Measurements from ENCODE around the gene AK1. TPM values are rescaled to one million over a fixed set of nuclear protein-coding genes. Genes with fewer than 3 reads are reported as not detected.

AK1 gene
- total and polyA plus RNA-seq, 2 of the 13 experiments (the other 11 are each of a cell fraction or from before 2014, with no cell fraction given): 19.1 to 32.8 TPM

DNA sequence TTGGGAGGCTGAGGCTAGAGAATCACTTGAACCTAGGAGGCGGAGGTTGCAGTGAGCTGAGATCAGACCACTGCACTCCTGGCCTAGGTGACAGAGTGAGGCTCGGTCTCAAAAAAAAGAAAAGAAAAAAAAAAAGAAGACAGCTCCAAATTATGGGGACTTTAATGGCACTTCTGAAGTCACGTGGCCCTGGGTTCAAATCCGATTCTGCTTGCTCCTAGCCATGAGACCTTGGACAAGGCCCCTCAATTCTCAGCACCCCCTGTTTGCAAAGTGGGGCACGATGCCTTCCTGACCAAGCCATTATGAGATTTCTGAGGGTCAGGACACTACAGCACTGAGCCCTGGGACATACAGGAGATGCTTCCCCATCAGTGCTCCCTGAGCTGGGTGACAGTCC is 22.0 kb downstream of the AK1 start:
- intact Hi-C loops (cut with micrococcal nuclease; ENCODE audit: unreplicated experiment): no loop called here
- H2AFZ ChIP-seq (ENCODE audit: low read length): no peak overlapping the region

DNA sequence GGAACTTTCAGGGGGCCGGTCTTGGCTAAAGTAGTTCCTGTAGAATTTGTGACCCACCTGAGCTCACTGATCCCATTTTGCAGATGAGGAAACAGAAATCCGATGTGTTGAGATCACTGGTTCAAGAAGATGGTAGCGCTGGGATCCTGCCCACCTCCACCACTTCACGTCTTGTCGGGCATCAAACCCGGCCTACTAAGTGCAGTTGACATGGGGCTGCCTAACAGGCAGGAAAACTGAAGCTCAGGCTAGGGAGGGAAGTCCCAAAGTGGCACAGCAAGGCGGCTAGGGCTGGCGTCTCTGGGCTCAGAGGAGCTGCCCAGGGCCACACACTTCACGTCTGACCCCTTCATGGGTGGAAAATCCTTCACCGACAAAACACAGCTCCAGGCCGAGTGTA is 22.5 kb downstream of the AK1 start:
- Histone ChIP-seq H2AFZ (ENCODE audit: low read length) (no peak overlapping the region), H3K79me2 (ENCODE audit: insufficient read depth, low read length) (no peaks in the 10 kb centered on the region), H3K4me3 (replicated peaks in 1 of 3; ENCODE audit: insufficient read depth in 1 of 3, low read depth in 2 of 3, low read length in 3 of 3) (no peak overlapping the region), H3K27ac (ENCODE audit: extremely low read length, insufficient read depth, low read length) (no peak overlapping the region), H4K20me1 (ENCODE audit: insufficient read depth, low read length) (no peaks in the 10 kb centered on the region), H3K4me2 (ENCODE audit: low read depth, low read length) (no peak overlapping the region), H3K36me3 (replicated peaks in 1 of 2; ENCODE audit: control insufficient read depth in 1 of 2, insufficient read depth in 2 of 2, low read length in 2 of 2) (no peaks in the 10 kb centered on the region), H3K27me3 (ENCODE audit: control insufficient read depth in 1 of 2, insufficient read depth in 2 of 2, low read length in 2 of 2) (0 out of 5 replicates have a peak, but pooled peaks cover 0 to 1% of the 10 kb centered on the region in 2 experiments), H3K9me3 (ENCODE audit: low read length) (no peaks in the 10 kb centered on the region), H3K9ac (ENCODE audit: insufficient read depth, low read depth, low read length) (no peak overlapping the region), H3K4me1 (ENCODE audit: insufficient read depth, low read length) (peaks cover 68% of the 10 kb centered on the region)
- intact Hi-C loops (cut with micrococcal nuclease; ENCODE audit: unreplicated experiment) (no loop called here), in situ Hi-C loops (cut with HindIII; ENCODE audit: extremely low pct_ligation_motif_present, low pct_unique_long_range_greater_than_20kb) (no loop called here)
- FAIRE-seq: no peak
- WGBS (ENCODE audit: low lambda C conversion rate): 74% methylated on average over 8 of the region's 11 CpGs
- BruUV-seq (replicated peaks): no TSS peak
- ATAC-seq: no peak
- DNase-seq (ENCODE audit: low spot score): no peak
- CTCF ChIA-PET (ENCODE audit: low intra/inter-chr PET ratio, low total read pairs): no interaction called here
- TF ChIP-seq ZNF652 (CRISPR knock-in tag; IDR thresholded peaks at IDR 0.05; ENCODE audit: borderline replicate concordance, low read depth) (no peak), ZNF768 (CRISPR knock-in tag; IDR thresholded peaks at IDR 0.05) (peak; percentile 25; the same call in 1 of the 2 replicates)
- POLR2A ChIA-PET: no interaction called here

More for the DNA sequence above, 22.0 kb downstream of the AK1 start:
- Histone ChIP-seq H3K36me3 (replicated peaks in 1 of 2; ENCODE audit: control insufficient read depth in 1 of 2, insufficient read depth in 2 of 2, low read length in 2 of 2) (no peaks in the 10 kb centered on the region), H3K79me2 (ENCODE audit: insufficient read depth, low read length) (no peaks in the 10 kb centered on the region), H3K4me3 (replicated peaks in 1 of 3; ENCODE audit: insufficient read depth in 1 of 3, low read depth in 2 of 3, low read length in 3 of 3) (no peak overlapping the region), H3K27ac (ENCODE audit: extremely low read length, insufficient read depth, low read length) (no peak overlapping the region), H4K20me1 (ENCODE audit: insufficient read depth, low read length) (no peaks in the 10 kb centered on the region), H3K9ac (ENCODE audit: insufficient read depth, low read depth, low read length) (no peak overlapping the region), H3K27me3 (ENCODE audit: control insufficient read depth in 1 of 2, insufficient read depth in 2 of 2, low read length in 2 of 2) (0 out of 5 replicates have a peak, but pooled peaks cover 0 to 1% of the 10 kb centered on the region in 2 experiments), H3K4me2 (ENCODE audit: low read depth, low read length) (no peak overlapping the region), H3K9me3 (ENCODE audit: low read length) (no peaks in the 10 kb centered on the region), H3K4me1 (ENCODE audit: insufficient read depth, low read length) (peaks cover 68% of the 10 kb centered on the region)
- DNase-seq (ENCODE audit: low spot score) (no peak), ATAC-seq (no peak), FAIRE-seq (no peak)
- in situ Hi-C loops (cut with HindIII; ENCODE audit: extremely low pct_ligation_motif_present, low pct_unique_long_range_greater_than_20kb): no loop called here
- no TSS peak for BruUV-seq (replicated peaks)
- 0 out of 2 replicates have a peak, but pooled peaks have one; percentile 1 for TF ChIP-seq SPEN (CRISPR knock-in tag; IDR thresholded peaks at IDR 0.05; ENCODE audit: low read depth)
- no peak for TF ChIP-seq ELF3 (CRISPR knock-in tag; IDR thresholded peaks at IDR 0.05)
- ChIA-PET CTCF (ENCODE audit: low intra/inter-chr PET ratio, low total read pairs) (no interaction called here), POLR2A (no interaction called here)
- 87% methylated on average over 5 of the region's 5 CpGs for WGBS (ENCODE audit: low lambda C conversion rate)

Measured in HepG2 (cell line).